HG03469 (cell line): Measurements from ENCODE around the gene FAM72B.
"Not testable (repeated sequence)": the region's sequence is repeated elsewhere in the genome, so short reads cannot be mapped to it uniquely, and the experiment has no call there.

Experiments
- ATAC-seq: cut with Tn5 transposase; IDR thresholded peaks from one replicate; pipeline ENCODE4 v1.9.1; 2021; ENCODE audit warnings: mild to moderate bottlenecking, moderate library complexity, moderate number of reproducible peaks; ENCODE audit not compliant: unreplicated experiment

FAM72B gene

GRCh38 chr1:121155671-121156358 is 28.3 kb downstream of the FAM72B start:
- not testable (repeated sequence) for ATAC-seq

DNA sequence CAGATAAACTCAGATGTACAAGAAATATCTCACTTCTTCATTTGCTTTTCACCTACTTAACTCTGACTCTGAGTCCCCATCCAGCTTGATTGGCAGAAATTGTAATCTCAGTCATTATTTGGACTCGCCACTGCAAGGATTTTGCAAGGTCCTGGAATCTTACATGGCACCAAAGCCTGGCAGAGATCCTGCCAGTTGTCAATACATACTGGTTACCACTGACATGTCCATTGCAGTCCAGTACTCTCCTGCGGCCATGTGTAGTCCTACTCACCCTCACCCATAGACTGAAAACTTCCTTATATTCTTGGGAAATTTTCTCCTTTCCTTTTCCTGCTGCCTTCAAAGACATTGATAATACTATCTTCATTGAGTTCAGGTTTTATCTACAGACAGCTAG is 29.3 kb downstream of the FAM72B start:
- not testable (repeated sequence) for ATAC-seq

- not testable (repeated sequence) for ATAC-seq
Measured at GRCh38 chr1:121152788-121153187, 31.4 kb downstream of the FAM72B start.

DNA sequence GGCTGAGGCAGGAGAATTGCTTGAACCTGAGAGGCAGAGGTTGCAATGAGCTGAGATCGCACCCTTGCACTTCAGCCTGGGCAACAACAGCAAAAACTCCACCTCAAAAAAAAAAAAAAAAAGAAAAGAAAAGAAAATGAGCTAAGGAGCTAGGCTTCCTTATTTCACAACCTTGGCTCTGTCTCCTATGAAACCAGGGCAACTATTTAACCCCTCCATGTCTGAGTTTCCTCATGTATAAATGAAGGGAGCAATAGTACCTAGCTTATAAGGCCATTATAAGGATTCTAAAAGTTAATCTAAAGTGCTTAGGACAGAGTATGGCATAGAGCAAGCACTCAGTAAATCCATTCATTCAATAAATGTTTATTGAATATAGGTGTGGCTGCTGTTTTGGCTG is 32.8 kb downstream of the FAM72B start:
- not testable (repeated sequence) for ATAC-seq

DNA sequence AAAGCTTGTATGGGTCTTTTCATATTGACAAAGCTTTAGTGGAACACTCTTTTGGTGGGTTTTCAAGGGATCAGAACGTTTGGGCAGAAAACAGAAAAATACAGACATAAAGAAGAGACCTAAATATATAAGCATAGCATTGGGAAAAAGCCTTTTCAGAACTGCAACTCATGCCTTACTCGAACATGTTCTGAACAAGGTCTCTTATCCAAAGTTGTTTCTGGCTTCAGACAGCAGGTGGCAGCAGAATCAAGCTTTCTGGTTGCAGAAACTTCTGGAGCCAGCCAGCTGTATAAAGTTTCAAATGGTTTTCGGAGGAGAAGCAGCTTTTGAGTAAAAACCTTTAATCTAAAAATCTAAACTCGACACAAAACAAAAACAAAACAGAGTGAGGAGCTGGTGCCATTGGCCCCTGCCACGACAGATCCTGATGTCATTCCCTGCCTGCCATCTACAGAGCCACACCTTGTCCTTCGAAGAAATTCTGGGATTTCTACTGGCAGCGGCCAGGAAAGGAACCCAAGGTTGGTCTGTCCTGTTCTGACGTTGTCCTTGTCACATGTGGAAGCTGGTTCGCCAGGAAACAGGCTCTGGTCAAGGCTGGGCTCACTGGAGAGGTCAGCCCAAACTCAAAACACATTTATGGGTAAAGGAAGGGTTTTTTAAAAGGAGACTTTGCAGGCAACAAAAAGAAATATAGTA is 35.5 kb downstream of the FAM72B start:
- ATAC-seq = not testable (repeated sequence)

GRCh38 chr1:121140393-121140792 is 43.7 kb downstream of the FAM72B start:
- ATAC-seq = not testable (repeated sequence)

- ATAC-seq = not testable (repeated sequence)
Measured at GRCh38 chr1:121131494-121131893, 52.6 kb downstream of the FAM72B start.

GRCh38 chr1:121118480-121118824 is 65.7 kb downstream of the FAM72B start:
- ATAC-seq = not testable (repeated sequence)
